ENCODE measurements around the gene S100A7A. TPM values are rescaled to one million over a fixed set of nuclear protein-coding genes. Genes with fewer than 3 reads are reported as not detected.
A peak's percentile ranks its signal among the peaks of the same experiment; 100 is the strongest.
"Not testable (repeated sequence)": the region's sequence is repeated elsewhere in the genome, so short reads cannot be mapped to it uniquely, and the experiment has no call there.

The S100A7A gene
- polyA plus RNA-seq, 1 donor from 2014 or later: not detected

DNA sequence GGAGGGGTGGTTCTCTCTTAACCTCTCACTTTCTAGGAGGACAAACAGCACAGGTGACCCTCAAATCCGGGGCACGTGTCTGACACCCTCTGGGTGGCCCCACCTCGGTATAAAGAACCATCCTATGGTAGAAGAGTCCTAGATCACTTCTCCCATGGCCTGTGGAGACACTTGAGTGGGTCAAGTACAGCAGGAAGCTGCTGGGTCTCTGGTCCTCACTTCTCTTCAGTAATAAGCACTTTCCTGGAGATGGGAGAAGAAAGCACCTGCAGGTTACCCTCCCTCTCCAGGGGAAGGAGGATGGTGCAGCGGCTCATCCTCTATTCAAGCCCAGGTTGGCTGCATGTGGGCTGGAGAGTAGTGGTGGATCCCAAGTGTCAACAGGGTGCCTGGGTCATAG is 27.2 kb downstream of the S100A7A start:
- no peak overlapping the region for H3K4me3 Mint-ChIP-seq
- H3K27me3 Mint-ChIP-seq: peaks cover 14% of the 10 kb centered on the region
- H3K4me1 Mint-ChIP-seq: no peaks in the 10 kb centered on the region
- H3K27ac Mint-ChIP-seq: no peak overlapping the region
- peaks cover 0 to 2% (median 0%) of the 10 kb centered on the region in 3 donors for H3K9me3 Mint-ChIP-seq
- H3K36me3 Mint-ChIP-seq: no peaks in the 10 kb centered on the region

DNA sequence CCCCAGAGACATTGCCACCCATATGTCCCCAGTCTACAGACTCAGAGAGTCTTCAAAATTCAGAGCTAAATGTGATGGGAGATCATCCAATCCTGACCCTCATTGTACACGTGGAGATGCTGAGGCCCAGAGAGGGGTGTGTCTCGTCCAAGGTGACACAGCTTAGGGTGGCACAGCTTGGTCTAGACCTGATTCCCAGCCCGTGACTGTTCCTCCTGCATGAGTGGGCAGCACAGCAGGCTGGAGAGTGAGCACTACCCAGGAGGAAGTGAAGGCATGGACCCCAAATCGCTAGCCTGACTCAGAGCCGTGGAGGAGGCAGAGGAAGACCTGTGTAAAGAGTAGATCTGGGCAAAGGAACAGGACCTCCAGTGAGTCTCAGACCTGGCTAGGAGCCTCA is 27.8 kb downstream of the S100A7A start:
- peaks cover 14% of the 10 kb centered on the region for H3K27me3 Mint-ChIP-seq
- peaks cover 0 to 2% (median 0%) of the 10 kb centered on the region in 3 donors for H3K9me3 Mint-ChIP-seq
- H3K27ac Mint-ChIP-seq: no peak overlapping the region
- H3K4me1 Mint-ChIP-seq: no peaks in the 10 kb centered on the region
- no peaks in the 10 kb centered on the region for H3K36me3 Mint-ChIP-seq
- no peak overlapping the region for H3K4me3 Mint-ChIP-seq

DNA sequence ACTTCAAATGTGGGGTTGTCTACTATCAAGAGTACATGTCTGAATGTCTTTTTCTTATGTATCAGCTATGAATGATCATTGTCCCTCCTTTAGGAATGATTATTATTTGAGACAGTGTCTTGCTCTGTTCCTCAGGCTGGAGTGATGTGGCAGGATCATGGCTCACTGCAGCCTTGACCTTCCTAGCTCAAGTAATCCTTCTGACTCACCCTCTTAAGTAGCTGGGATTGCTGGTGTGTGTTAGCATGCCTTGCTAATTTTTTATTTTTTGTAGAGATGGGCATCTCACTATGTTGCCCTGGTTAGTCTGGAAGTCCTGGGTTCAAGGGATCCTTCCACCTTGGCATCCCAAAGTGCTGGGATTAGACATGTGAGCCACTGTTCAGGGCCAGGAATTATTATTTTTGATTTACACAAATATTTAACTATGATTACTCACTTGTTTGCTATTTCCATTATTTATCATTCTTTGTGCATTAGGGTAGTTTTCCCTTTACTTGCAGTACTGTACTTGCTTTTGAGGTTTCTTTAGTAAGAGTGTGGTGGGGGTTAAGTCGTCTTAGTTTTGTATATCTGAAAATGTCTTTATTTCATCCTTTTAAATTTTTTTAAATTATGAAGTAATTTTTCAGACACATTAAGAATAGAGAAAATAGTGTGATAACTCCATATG is 31.3 kb downstream of the S100A7A start:
- no peak overlapping the region for H3K4me3 Mint-ChIP-seq
- H3K4me1 Mint-ChIP-seq: no peaks in the 10 kb centered on the region
- no peaks in the 10 kb centered on the region for H3K36me3 Mint-ChIP-seq
- no peak overlapping the region for H3K27ac Mint-ChIP-seq
- H3K9me3 Mint-ChIP-seq: peaks cover 0 to 2% (median 0%) of the 10 kb centered on the region in 3 donors
- peaks cover 15% of the 10 kb centered on the region for H3K27me3 Mint-ChIP-seq

DNA sequence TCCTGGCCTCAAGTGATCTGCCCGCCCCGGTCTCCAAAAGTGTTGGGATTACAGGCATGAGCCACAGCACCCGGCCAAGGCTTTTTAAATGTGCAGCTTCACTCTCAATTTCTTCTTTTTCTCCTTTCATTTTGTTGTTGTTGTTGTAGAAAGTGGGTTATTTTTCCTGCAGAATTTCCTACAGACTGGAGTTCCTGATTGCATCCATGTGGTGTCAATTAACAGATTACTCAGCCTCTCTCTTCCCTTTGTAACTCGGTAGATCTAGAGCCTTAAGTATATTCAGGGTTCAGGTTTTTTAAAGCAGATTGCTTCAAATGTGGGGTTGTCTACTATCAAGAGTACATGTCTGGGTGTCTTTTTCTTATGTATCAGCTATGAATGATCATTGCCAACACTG is 32.5 kb downstream of the S100A7A start:
- H3K36me3 Mint-ChIP-seq, H3K4me1 Mint-ChIP-seq, H3K9me3 Mint-ChIP-seq, H3K27ac Mint-ChIP-seq, H3K4me3 Mint-ChIP-seq: not testable (repeated sequence)
- H3K27me3 Mint-ChIP-seq: peaks cover 16% of the 10 kb centered on the region

DNA sequence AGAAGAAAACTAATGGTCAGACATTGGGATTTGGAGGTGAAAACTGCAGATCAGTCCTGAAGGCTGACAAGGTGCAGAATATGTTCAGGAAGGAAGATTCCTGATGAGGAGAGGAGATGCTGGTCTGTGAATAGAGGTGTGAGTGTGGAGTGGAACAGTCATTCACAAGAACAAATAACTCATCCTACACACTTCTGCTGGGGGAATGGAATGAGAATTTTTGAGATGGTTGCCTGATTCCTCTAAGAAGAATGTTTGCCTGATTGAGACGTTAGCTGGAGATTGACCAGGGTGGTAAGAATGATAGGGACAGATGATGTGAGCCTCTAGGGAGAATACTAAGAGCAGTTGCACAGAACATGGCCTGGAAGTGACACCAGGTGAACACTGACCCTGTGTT is 40.1 kb downstream of the S100A7A start:
- H3K4me3 Mint-ChIP-seq: no peak overlapping the region
- H3K4me1 Mint-ChIP-seq: no peaks in the 10 kb centered on the region
- H3K27me3 Mint-ChIP-seq: peaks cover 26% of the 10 kb centered on the region
- H3K27ac Mint-ChIP-seq: no peak overlapping the region
- H3K36me3 Mint-ChIP-seq: no peaks in the 10 kb centered on the region
- no peaks in the 10 kb centered on the region for H3K9me3 Mint-ChIP-seq

DNA sequence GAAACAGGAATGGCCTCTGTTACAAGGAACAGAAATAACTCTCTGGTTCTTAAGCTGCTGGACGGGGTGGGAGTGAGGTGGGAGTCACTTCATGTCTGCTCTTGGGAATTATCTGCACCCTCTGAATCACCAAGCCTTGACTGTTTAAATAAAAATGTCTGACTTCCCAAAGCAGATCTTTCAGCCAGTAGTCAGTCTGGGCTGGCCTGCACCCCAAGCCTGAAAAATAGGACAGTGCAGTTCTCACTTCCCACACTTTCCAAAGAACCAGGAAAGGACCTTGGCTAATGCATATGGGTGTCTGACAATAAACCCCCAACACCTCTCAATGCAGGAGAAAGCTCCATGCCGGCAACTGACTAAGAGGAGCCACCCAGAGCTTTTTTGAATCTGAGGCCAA is 43.3 kb downstream of the S100A7A start:
- peak overlapping the region in 1 of 4 donors; percentile 29 for H3K4me3 Mint-ChIP-seq
- H3K36me3 Mint-ChIP-seq: no peaks in the 10 kb centered on the region
- no peaks in the 10 kb centered on the region for H3K4me1 Mint-ChIP-seq
- no peak overlapping the region for H3K27ac Mint-ChIP-seq
- no peaks in the 10 kb centered on the region for H3K9me3 Mint-ChIP-seq
- H3K27me3 Mint-ChIP-seq: peaks cover 35% of the 10 kb centered on the region

DNA sequence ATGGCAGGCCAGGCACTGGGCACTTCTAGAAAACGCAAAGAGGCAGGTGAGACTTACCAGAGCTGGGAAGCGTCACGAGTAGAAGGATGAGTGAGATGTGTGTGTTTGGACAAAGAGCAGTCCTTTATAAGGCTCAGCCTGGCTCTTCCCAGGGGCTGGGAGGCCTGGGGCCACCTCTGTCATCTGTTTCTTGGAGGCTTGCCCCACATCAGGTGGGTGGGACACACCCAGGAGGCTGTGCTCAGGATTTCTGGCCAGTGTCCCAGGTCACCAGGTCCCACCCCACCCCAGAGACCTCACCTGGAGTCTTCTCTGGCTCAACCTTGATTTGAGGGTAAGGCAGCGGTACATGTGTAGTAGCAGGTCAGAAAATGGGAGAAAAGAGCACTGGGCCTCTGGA is 44.2 kb downstream of the S100A7A start, which contains the start of gene S100A7:
S100A7 (minus strand) TSS at position 101 of the 400 bp plus-strand sequence. CDS start 1,638 bp downstream, outside the sequence.
- peaks cover 32% of the 10 kb centered on the region for H3K27me3 Mint-ChIP-seq
- H3K9me3 Mint-ChIP-seq: no peaks in the 10 kb centered on the region

DNA sequence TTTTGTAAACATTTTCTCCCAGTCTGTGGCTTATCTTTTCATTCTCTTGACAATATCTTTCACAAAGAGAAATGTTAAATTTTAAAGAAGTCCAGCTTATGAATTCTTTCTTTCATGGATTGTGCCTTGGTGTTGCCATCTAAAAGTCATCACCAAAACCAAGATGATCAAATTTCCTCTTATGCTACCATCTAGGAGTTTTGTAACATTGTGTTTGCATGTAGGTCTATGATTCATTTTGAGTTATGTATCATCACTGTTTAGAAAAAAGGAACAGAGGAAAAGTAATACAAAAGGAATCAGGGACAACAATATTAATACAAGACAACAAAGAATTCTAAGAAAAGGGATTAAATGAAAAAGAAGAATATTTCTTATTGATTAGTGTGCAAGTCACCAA is 46.4 kb downstream of the S100A7A start:
- not testable (repeated sequence) for H3K27ac Mint-ChIP-seq, H3K4me1 Mint-ChIP-seq, H3K36me3 Mint-ChIP-seq, H3K9me3 Mint-ChIP-seq, H3K4me3 Mint-ChIP-seq
- peaks cover 28% of the 10 kb centered on the region for H3K27me3 Mint-ChIP-seq

More for the DNA sequence above, 44.2 kb downstream of the S100A7A start, which contains the start of gene S100A7:
- no peaks in the 10 kb centered on the region for H3K36me3 Mint-ChIP-seq
- no peak within 1 kb of the TSS for H3K27ac Mint-ChIP-seq
- no peaks in the 10 kb centered on the region for H3K4me1 Mint-ChIP-seq
- peak within 1 kb of the TSS in 1 of 4 donors; percentile 29 for H3K4me3 Mint-ChIP-seq

DNA sequence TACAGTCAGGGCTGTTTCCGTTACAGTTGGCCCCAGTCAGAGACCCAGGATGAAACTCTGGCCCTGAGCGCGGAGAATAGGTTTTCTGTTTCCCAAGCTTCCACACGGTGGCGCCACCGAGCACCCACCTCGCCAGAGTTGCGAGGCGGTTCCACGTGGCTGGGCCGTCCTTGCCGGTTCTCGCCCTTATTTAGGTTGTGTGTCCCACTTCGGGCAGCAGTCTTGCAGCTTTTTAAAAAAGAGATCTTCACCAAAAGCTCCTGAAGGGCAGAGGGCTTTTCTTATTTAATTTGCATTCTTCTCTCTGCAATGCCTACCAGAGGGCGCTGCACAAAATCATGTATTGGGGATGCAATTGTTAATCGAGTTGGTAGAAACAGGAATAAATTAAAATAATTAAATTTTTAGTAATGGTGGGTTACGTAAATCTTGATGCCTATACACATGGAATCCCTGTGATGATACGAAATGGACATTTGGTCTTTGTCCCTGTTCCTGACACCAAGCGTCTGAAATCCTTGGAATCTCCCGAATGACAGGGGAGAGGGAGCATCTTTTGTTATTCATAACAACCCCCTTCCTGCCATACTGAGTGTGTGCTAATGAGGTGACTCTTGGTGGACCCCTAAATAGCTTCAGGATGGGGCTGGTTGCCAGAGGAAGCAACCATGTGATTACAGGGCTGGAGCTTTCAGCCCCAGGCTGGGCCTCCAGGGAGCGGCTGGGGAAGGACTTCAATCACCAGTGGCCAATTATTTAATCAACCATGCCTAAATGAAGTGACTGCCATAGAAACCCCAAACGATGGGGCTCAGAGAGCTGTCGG is 49.7 kb downstream of the S100A7A start:
- H3K9me3 Mint-ChIP-seq: peaks cover 0 to 5% (median 4%) of the 10 kb centered on the region in 3 donors
- H3K36me3 Mint-ChIP-seq: peaks cover 1% of the 10 kb centered on the region
- H3K27me3 Mint-ChIP-seq: peaks cover 23% of the 10 kb centered on the region
- H3K4me1 Mint-ChIP-seq: no peaks in the 10 kb centered on the region
- no peak overlapping the region for H3K4me3 Mint-ChIP-seq
- H3K27ac Mint-ChIP-seq: no peak overlapping the region

DNA sequence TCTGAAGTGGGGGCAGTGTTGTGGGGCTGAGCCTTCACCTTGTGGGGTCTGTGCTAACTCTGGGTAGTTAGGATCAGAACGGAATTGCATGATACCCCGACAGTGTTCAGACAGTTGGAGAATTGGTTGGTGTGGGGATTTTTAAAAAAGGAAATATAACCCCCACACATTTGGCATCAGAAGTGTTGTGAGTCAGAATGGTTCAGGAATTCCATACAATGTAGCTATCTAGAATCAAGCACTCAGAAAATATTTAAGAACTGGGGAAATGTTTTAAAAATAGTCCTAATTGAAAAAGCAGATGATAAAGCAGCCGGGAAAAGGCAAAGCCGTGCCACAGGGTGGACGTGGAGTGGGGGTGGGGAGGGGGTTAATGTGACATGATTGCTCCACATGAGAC is 50.6 kb downstream of the S100A7A start:
- Mint-ChIP-seq H3K9me3 (peaks cover 0 to 5% (median 4%) of the 10 kb centered on the region in 3 donors), H3K4me3 (no peak overlapping the region), H3K27ac (no peak overlapping the region), H3K27me3 (peaks cover 18% of the 10 kb centered on the region), H3K4me1 (no peaks in the 10 kb centered on the region), H3K36me3 (peaks cover 1% of the 10 kb centered on the region)

DNA sequence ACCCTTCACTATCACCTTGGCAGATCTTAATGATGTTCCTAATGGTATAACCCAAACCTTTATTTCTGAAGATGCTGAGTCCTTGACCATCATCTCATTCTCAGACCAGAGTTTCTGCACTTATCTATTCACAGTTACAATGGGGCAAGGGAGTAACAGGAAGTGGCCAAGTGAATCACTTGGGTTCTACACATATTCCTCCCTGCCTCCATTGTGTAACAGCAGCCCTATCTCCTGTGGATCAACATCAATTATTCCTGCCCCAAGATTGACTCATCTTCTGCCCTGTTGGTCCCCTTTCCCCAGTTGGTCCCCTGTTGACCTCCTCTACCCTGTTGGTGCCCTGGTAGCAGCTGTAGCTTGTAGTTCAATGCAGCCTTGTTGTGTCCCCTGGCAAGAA is 54.4 kb downstream of the S100A7A start:
- Mint-ChIP-seq H3K27me3 (peaks cover 10% of the 10 kb centered on the region), H3K4me3 (peak overlapping the region in 1 of 4 donors; percentile 23), H3K36me3 (peaks cover 1% of the 10 kb centered on the region), H3K27ac (peak overlapping the region in 1 of 3 donors; percentile 21), H3K4me1 (no peaks in the 10 kb centered on the region), H3K9me3 (peaks cover 6 to 19% (median 17%) of the 10 kb centered on the region in 3 donors)

Other genes starting within 250 kb of the S100A7A start
- gene LELP1, start 213.1 kb upstream of the S100A7A start, polyA plus RNA-seq: not detected
- not detected for gene PRR9, start 198.9 kb upstream of the S100A7A start, polyA plus RNA-seq
- not detected for gene LORICRIN, start 156.8 kb upstream of the S100A7A start, polyA plus RNA-seq
- gene PGLYRP3, start 103.6 kb upstream of the S100A7A start, polyA plus RNA-seq: not detected
- not detected for gene PGLYRP4, start 67.7 kb upstream of the S100A7A start, polyA plus RNA-seq
- gene S100A9, start 58.7 kb upstream of the S100A7A start, polyA plus RNA-seq: 44.6 TPM
- gene S100A12, start 40.9 kb upstream of the S100A7A start, polyA plus RNA-seq: 0.97 TPM
- gene S100A8, start 25.4 kb upstream of the S100A7A start, polyA plus RNA-seq: 28.0 TPM
- gene S100A7, start 44.1 kb downstream of the S100A7A start, polyA plus RNA-seq: not detected
- 397 TPM for gene S100A6, start 119.5 kb downstream of the S100A7A start, polyA plus RNA-seq
- 1.4 TPM for gene S100A5, start 124.4 kb downstream of the S100A7A start, polyA plus RNA-seq
- 524 TPM for gene S100A4, start 129.3 kb downstream of the S100A7A start, polyA plus RNA-seq
- gene S100A3, start 132.7 kb downstream of the S100A7A start, polyA plus RNA-seq: not detected
- not detected for gene S100A2, start 149.3 kb downstream of the S100A7A start, polyA plus RNA-seq
- not detected for gene S100A16, start 196.6 kb downstream of the S100A7A start, polyA plus RNA-seq
- not detected for gene S100A14, start 199.8 kb downstream of the S100A7A start, polyA plus RNA-seq
- 3.0 TPM for gene S100A13, start 211.0 kb downstream of the S100A7A start, polyA plus RNA-seq
- gene S100A1, start 211.9 kb downstream of the S100A7A start, polyA plus RNA-seq: not detected
- gene CHTOP, start 217.5 kb downstream of the S100A7A start, polyA plus RNA-seq: 78.6 TPM
- 74.5 TPM for gene SNAPIN, start 242.2 kb downstream of the S100A7A start, polyA plus RNA-seq